ENCODE data around the gene SYNGR3. TPM values are rescaled to one million over a fixed set of nuclear protein-coding genes. Genes with fewer than 3 reads are reported as not detected.
A peak's percentile ranks its signal among the peaks of the same experiment; 100 is the strongest.

SYNGR3 gene
- total and polyA plus RNA-seq, 2 of the 13 experiments (the other 11 are each of a cell fraction or from before 2014, with no cell fraction given), result 0.97 to 5.7 TPM

- TF ChIP-seq ZNF740 (CRISPR knock-in tag; IDR thresholded peaks at IDR 0.05) (no peak), ZNF251 (CRISPR knock-in tag; IDR thresholded peaks at IDR 0.05) (no peak), GABPB1 (CRISPR knock-in tag; IDR thresholded peaks at IDR 0.05) (no peak), MAX (IDR thresholded peaks at IDR 0.05) (peak; percentile 50; the same call in 1 of the 2 replicates), SNAPC4 (CRISPR knock-in tag; IDR thresholded peaks at IDR 0.05) (no peak; the same call in 1 of the 2 replicates), POLR2G (IDR thresholded peaks at IDR 0.05; ENCODE audit: low read depth, low read length) (peak; percentile 80), HNRNPK (IDR thresholded peaks at IDR 0.05; ENCODE audit: low read depth, low read length, poor library complexity, severe bottlenecking) (no peak), ZNF780A (CRISPR knock-in tag; IDR thresholded peaks at IDR 0.05) (0 out of 2 replicates have a peak, but pooled peaks have one; percentile 11), MAF1 (CRISPR knock-in tag; IDR thresholded peaks at IDR 0.05; ENCODE audit: borderline replicate concordance) (no peak), ZNF264 (CRISPR knock-in tag; IDR thresholded peaks at IDR 0.05) (no peak), RFX5 (IDR thresholded peaks at IDR 0.05; ENCODE audit: low read depth, low read length) (no peak), PHF8 (CRISPR knock-in tag; IDR thresholded peaks at IDR 0.05) (peak; percentile 43; the same call in 1 of the 2 replicates), ZMYM2 (CRISPR knock-in tag; IDR thresholded peaks at IDR 0.05) (no peak), TMF1 (CRISPR knock-in tag; IDR thresholded peaks at IDR 0.05; ENCODE audit: low read depth) (no peak), ARID2 (CRISPR knock-in tag; IDR thresholded peaks at IDR 0.05; ENCODE audit: borderline replicate concordance) (0 out of 2 replicates have a peak, but pooled peaks have one; percentile 42), YEATS2 (CRISPR knock-in tag; IDR thresholded peaks at IDR 0.05; ENCODE audit: borderline replicate concordance) (0 out of 2 replicates have a peak, but pooled peaks have one; percentile 6), AKAP8 (CRISPR knock-in tag; IDR thresholded peaks at IDR 0.05) (0 out of 2 replicates have a peak, but pooled peaks have one; percentile 21), HDAC6 (IDR thresholded peaks at IDR 0.05; ENCODE audit: low read depth, low read length) (no peak), HDAC2 (CRISPR knock-in tag; IDR thresholded peaks at IDR 0.05) (no peak), SMAD3 (CRISPR knock-in tag; IDR thresholded peaks at IDR 0.05) (no peak), ZC3H4 (CRISPR knock-in tag; IDR thresholded peaks at IDR 0.05; ENCODE audit: borderline replicate concordance) (peak; percentile 94; the same call in 1 of the 2 replicates), ZNF589 (CRISPR knock-in tag; conservative IDR thresholded peaks at IDR 0.05) (0 out of 2 replicates have a peak, but pooled peaks have one; percentile 22), PLRG1 (conservative IDR thresholded peaks at IDR 0.05) (no peak), POLR2AphosphoS2 (IDR thresholded peaks at IDR 0.05; ENCODE audit: low read depth, low read length) (peak; percentile 94), ZNF335 (CRISPR knock-in tag; IDR thresholded peaks at IDR 0.05) (no peak), HOXA9 (CRISPR knock-in tag; IDR thresholded peaks at IDR 0.05; ENCODE audit: borderline replicate concordance) (no peak)
Observed at GRCh38 chr16:1960665-1961630, 28.8 kb upstream of the SYNGR3 start (continued).

Measured in HepG2 (cell line).